GM12875 (cell line): ENCODE results near the gene SHISA3.

Experiments used
- H3K4me3 ChIP-seq: one replicate; pipeline ENCODE4 v1.5.1; 2011; ENCODE audit warnings: low read depth, low read length, control low read depth
- CTCF ChIP-seq: IDR thresholded peaks from 2 replicates; pipeline ENCODE4 v1.5.1; 2011; ENCODE audit warnings: low read depth, mild to moderate bottlenecking, control low read depth, inconsistent platforms, low read length, moderate library complexity, borderline replicate concordance; ENCODE audit not compliant: insufficient read depth

The SHISA3 gene

GRCh38 chr4:42442601-42443000 is 45.3 kb downstream of the SHISA3 start:
- H3K4me3 ChIP-seq: no peak overlapping the region
- TF ChIP-seq CTCF: no peak

- no peak overlapping the region for H3K4me3 ChIP-seq
- no peak for TF ChIP-seq CTCF
Measured at GRCh38 chr4:42445038-42445437, 47.8 kb downstream of the SHISA3 start.

DNA sequence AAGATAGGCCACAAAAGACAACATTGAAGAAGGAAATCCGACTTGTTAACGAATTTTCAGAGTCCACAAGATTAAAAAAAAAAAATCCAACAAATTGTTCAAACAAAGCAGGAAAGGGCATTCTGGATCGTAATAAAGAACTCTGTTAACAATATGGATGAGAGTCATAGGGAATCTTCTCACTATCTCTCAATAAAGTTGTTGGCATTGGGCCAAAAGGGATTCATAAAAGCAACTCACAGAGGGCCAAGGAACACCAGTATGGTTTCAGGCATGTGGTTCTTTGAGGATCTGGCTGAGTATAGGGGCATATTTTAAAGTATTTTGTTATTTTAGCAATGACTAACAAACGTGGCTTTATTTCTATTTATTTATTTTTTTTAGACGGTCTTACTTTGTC is 49.5 kb downstream of the SHISA3 start:
- H3K4me3 ChIP-seq: no peak overlapping the region
- no peak for TF ChIP-seq CTCF
